K562 (cell line): Measurements from ENCODE around the gene AGPAT4. TPM values are rescaled to one million over a fixed set of nuclear protein-coding genes. Genes with fewer than 3 reads are reported as not detected.
A peak's percentile ranks its signal among the peaks of the same experiment; 100 is the strongest.
"Not testable (repeated sequence)": the region's sequence is repeated elsewhere in the genome, so short reads cannot be mapped to it uniquely, and the experiment has no call there.

Experiments used
- ATAC-seq: fragments of 200-7000 bp; cut with Tn5 transposase; 3 replicates; pipeline ENCODE4 v1.9.1; 2020; ENCODE audit warnings: moderate library complexity
- BruUV-seq: library from RNA; stranded (reverse); fragments of 400-500 nt; replicated peaks from 2 replicates; lab custom pipeline; 2021; lab: Mats Ljungman, UMichigan
- CTCF ChIA-PET: fragments of 300-600 bp; formaldehyde crosslinking; extraction: SDS; loops from one replicate; lab custom pipeline; 2021; ENCODE audit warnings: low intra/inter-chr PET ratio; lab: Yijun Ruan, JAX
- POLR2A ChIA-PET: fragments of 300-600, 350-650 bp; sonication (Branson Sonifier 250); formaldehyde crosslinking; extraction: SDS; loops from one replicate; lab custom pipeline; 2021; ENCODE audit warnings: antibody characterized with exemption, inconsistent platforms; lab: Yijun Ruan, JAX
- DNase-seq, 4 experiments: peaks; one replicate each; pipeline versions ENCODE4 v3.0.0 to v3.0.0-alpha.2; 2011 to 2018; ENCODE audit warnings: low spot score in 3 of 4, mixed read lengths in 3 of 4; ENCODE audit errors: extremely low read depth in 1 of 4
- FAIRE-seq: peaks from 2 replicates; lab custom pipeline; 2011; peaks lifted over from hg19 to GRCh38; lab: Jason Lieb, UNC
- H2AFZ ChIP-seq: 2 replicates; pipeline ENCODE4 v1.6.0; 2011; ENCODE audit warnings: low read depth, low read length, control low read depth, inconsistent platforms
- H3K27ac ChIP-seq: fragments of 200-600 bp; 3 replicates; pipeline ENCODE4 v1.8.0; 2011; ENCODE audit warnings: low read depth, mild to moderate bottlenecking, control low read depth, inconsistent platforms, low read length, moderate library complexity, mixed read lengths; ENCODE audit errors: extremely low read depth
- H3K27me3 ChIP-seq, 2 experiments: fragments of 300-600 bp in 1 of 2; 2 replicates in 1 of 2; 3 replicates in 1 of 2; pipeline versions ENCODE4 v1.6.0 to v1.8.0; 2011; ENCODE audit warnings: inconsistent platforms in 2 of 2, low read length in 2 of 2, mild to moderate bottlenecking in 1 of 2, mixed read lengths in 1 of 2, moderate library complexity in 1 of 2; ENCODE audit not compliant: control insufficient read depth in 2 of 2, insufficient read depth in 2 of 2
- H3K36me3 ChIP-seq: fragments of 300-600 bp; 3 replicates; pipeline ENCODE4 v1.8.0; 2011; ENCODE audit warnings: mild to moderate bottlenecking, low read length, inconsistent platforms; ENCODE audit not compliant: control insufficient read depth, insufficient read depth
- H3K4me1 ChIP-seq, 2 experiments: fragments of 200-600 bp in 1 of 2; replicated peaks in 1 of 2; 2 replicates in 1 of 2; 3 replicates in 1 of 2; pipeline versions ENCODE4 v1.5.1 to v1.8.0; 2011; ENCODE audit warnings: inconsistent platforms in 2 of 2, low read length in 2 of 2, mild to moderate bottlenecking in 1 of 2, mixed read lengths in 1 of 2, moderate library complexity in 1 of 2; ENCODE audit not compliant: control insufficient read depth in 2 of 2, insufficient read depth in 2 of 2
- H3K4me2 ChIP-seq: 2 replicates; pipeline ENCODE4 v1.6.1; 2011; ENCODE audit warnings: low read length, control low read depth, inconsistent platforms, mixed read lengths; ENCODE audit not compliant: insufficient read depth
- H3K4me3 ChIP-seq: fragments of 200-600 bp; sonication (generic), shearing (Covaris generic); 2 replicates; pipeline ENCODE4 v1.5.1; 2016; ENCODE audit warnings: control low read depth, inconsistent platforms
- H3K79me2 ChIP-seq: fragments of 200-600 bp; 3 replicates; pipeline ENCODE4 v1.8.0; 2011; ENCODE audit warnings: low read length, inconsistent platforms; ENCODE audit not compliant: control insufficient read depth, insufficient read depth
- H3K9ac ChIP-seq, 2 experiments: 2 replicates each; pipeline versions ENCODE4 v1.6.0 to v1.6.1; 2011; ENCODE audit warnings: low read depth in 2 of 2, low read length in 2 of 2, control low read depth in 1 of 2, inconsistent platforms in 1 of 2, mild to moderate bottlenecking in 1 of 2, mixed read lengths in 1 of 2; ENCODE audit not compliant: insufficient read depth in 1 of 2
- H3K9me1 ChIP-seq: one replicate; pipeline ENCODE4 v1.6.0; 2011; ENCODE audit warnings: inconsistent platforms, mild to moderate bottlenecking, low read length, moderate library complexity; ENCODE audit not compliant: control insufficient read depth, insufficient read depth
- H3K9me3 ChIP-seq: replicated peaks from 2 replicates; pipeline ENCODE4 v1.5.1; 2011; ENCODE audit warnings: low read depth, low read length, inconsistent platforms; ENCODE audit not compliant: control insufficient read depth, insufficient read depth
- H4K20me1 ChIP-seq: replicated peaks from 2 replicates; pipeline ENCODE4 v1.6.1; 2011; ENCODE audit warnings: low read length, inconsistent platforms, mixed read lengths; ENCODE audit not compliant: control insufficient read depth, insufficient read depth
- EHMT2 ChIP-seq: fragments of 450-650 bp; IDR thresholded peaks from 2 replicates; pipeline ENCODE4 v1.6.1; 2018; ENCODE audit warnings: antibody characterized with exemption
- FOXM1 ChIP-seq, 2 experiments: fragments of 450-650 bp in 1 of 2; sonication (generic) in 1 of 2; formaldehyde crosslinking in 1 of 2; IDR thresholded peaks; 2 replicates each; pipeline versions ENCODE4 v1.6.1 to v1.9.0; 2017 to 2022; ENCODE audit warnings: low read depth in 2 of 2, mild to moderate bottlenecking in 2 of 2, missing genetic modification reagents in 1 of 2, moderate library complexity in 1 of 2
- HLTF ChIP-seq: fragments of 450-650 bp; IDR thresholded peaks from 2 replicates; pipeline ENCODE4 v1.6.1; 2016
- MYBL2 ChIP-seq, 2 experiments: fragments of 450-650 bp in 1 of 2; sonication (generic) in 1 of 2; formaldehyde crosslinking in 1 of 2; IDR thresholded peaks; 2 replicates each; pipeline versions ENCODE4 v1.6.1 to v1.8.1; 2017 to 2022; ENCODE audit warnings: borderline replicate concordance in 1 of 2, inconsistent platforms in 1 of 2, low read depth in 1 of 2, mild to moderate bottlenecking in 1 of 2, missing genetic modification reagents in 1 of 2, moderate library complexity in 1 of 2
- ZFX ChIP-seq: sonication (generic); formaldehyde crosslinking; IDR thresholded peaks from 2 replicates; pipeline ENCODE4 v1.8.0; 2022; ENCODE audit warnings: mild to moderate bottlenecking, missing genetic modification reagents, moderate library complexity
- WGBS: fragments of 100-300 bp; shearing (Covaris generic); methylation state at CpG from one replicate; pipeline ENCODE4 v1.1.6; 2016; ENCODE audit warnings: low coverage, mixed read lengths; ENCODE audit not compliant: insufficient coverage; ENCODE audit errors: missing lambda C conversion rate; 5-methylcytosine and 5-hydroxymethylcytosine counted together
- in situ Hi-C: fragments of 300-500 bp; cut with MboI; formaldehyde crosslinking; loops from 4 replicates; pipeline ENCODE4 v1.15.0; 2018; ENCODE audit warnings: inconsistent platforms, mixed read lengths
- intact Hi-C: fragments of 100-400 bp; cut with micrococcal nuclease; formaldehyde crosslinking; loops from 2 replicates; pipeline ENCODE4 v1.14.2; 2022
- polyA plus RNA-seq, 8 experiments: library from polyadenylated mRNA; depleted of rRNA in 4 of 8; stranded (reverse) in 5 of 8; unstranded in 3 of 8; fragments of >200 nt; fragmentation: Nextera tagmentation in 2 of 8; fragmentation: Illumina TruSeq in 1 of 8; extraction: Ambion mirVana in 2 of 8; extraction: Trizol in 1 of 8; gene quantifications; 2 replicates each; pipeline versions ENCODE4 v1.2.1 to v1.2.3, GENCODE V29; 2011 to 2014; ENCODE audit warnings: inconsistent platforms in 1 of 8, missing spikeins in 1 of 8
- total RNA-seq, 7 experiments: library from RNA; depleted of rRNA in 6 of 7; stranded (reverse); fragments of >200 nt in 6 of 7; fragmentation: Illumina TruSeq in 2 of 7; extraction: Trizol in 2 of 7; gene quantifications; 2 replicates each; pipeline versions ENCODE4 v1.2.1 to v1.2.3, GENCODE V29; 2011 to 2021; ENCODE audit warnings: low replicate concordance in 1 of 7
- TF ChIP-seq, protein P1 (sequence below): fragments of 250-450 bp; sonication (Bioruptor Pico); IDR thresholded peaks from 2 replicates; pipeline ENCODE4 v1.8.0; 2022; ENCODE audit warnings: inconsistent platforms, mild to moderate bottlenecking, moderate library complexity, borderline replicate concordance
- TF ChIP-seq, protein P2 (sequence below): fragments of 450-650 bp; formaldehyde crosslinking; IDR thresholded peaks from 2 replicates; pipeline ENCODE4 v1.4.0; 2022; ENCODE audit warnings: missing genetic modification characterization
- TF ChIP-seq, protein P3 (sequence below): fragments of 450-650 bp; IDR thresholded peaks from 2 replicates; pipeline ENCODE4 v1.6.1; 2016

Gene AGPAT4
- total and polyA plus RNA-seq, 9 of the 15 experiments (the other 6 are each of a cell fraction or from before 2014, with no cell fraction given): 2.2 to 15.0 (median 5.7) TPM

DNA sequence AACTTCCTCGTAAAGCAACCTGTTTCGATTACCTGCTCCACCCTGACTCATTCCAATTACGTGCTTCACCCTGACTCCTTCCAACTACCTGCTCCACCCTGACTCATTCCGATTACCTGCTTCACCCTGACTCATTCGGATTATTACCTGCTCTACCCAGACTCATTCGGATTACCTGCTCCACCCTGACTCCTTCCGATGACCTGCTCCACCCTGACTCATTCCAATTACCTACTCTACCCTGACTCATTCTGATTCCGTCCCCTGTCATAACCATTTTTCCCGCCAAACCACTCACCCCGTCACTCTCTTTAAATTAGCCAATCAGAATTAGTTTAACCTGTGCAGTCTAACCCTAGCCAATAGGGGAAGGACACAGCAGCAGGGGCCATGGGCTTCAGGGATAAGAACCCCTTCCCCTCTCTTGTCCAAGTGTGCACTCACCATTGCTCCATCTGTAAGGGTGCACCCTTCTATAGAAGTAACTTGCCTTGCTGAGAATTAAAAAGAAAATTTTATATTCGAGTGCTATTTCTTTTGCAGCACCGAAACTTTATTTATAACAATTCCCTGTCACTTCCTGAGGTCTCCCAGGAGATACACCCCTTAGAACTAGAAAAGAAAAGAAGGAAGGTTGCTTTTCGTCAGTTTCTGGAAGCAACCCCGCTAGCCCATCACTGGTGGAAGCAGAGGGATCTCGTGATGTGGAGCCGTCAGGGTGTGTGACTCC is 48.7 kb downstream of the AGPAT4 start:
- ATAC-seq; H4K20me1 ChIP-seq; H3K79me2 ChIP-seq; CTCF ChIA-PET; FAIRE-seq; in situ Hi-C loops; H3K27me3 ChIP-seq; H3K36me3 ChIP-seq; BruUV-seq; H3K4me3 ChIP-seq; DNase-seq; H3K9me1 ChIP-seq; TF ChIP-seq MYBL2 (CRISPR knock-in tag; IDR thresholded peaks at IDR 0.05; ENCODE audit: borderline replicate concordance); FOXM1 (CRISPR knock-in tag; IDR thresholded peaks at IDR 0.05; ENCODE audit: low read depth): not testable (repeated sequence)
- Histone ChIP-seq H3K9me3 (peaks cover 14% of the 10 kb centered on the region), H3K4me2 (peak overlapping the region; percentile 83), H3K9ac (peak overlapping the region; percentile 62 to 83; a peak in 3 of 4 replicates), H2AFZ (peak overlapping the region; percentile 92), H3K4me1 (peaks cover 24 to 50% of the 10 kb centered on the region in 2 experiments), H3K27ac (peak overlapping the region; percentile 89)
- WGBS: 83% methylated on average over 16 of the region's 16 CpGs
- POLR2A ChIA-PET: interaction anchor here (1.0 to 4.4 kb wide), 5 partner anchors 11 to 36 kb away, joined by 3 to 45 read pairs (median 6); no protein-coding TSS in a partner anchor
- intact Hi-C loops: loop anchor here (5.0 kb wide), 1 partner anchor 233 kb away; the partner anchor contains the start of gene MAP3K4
- TF ChIP-seq, protein P1, sequence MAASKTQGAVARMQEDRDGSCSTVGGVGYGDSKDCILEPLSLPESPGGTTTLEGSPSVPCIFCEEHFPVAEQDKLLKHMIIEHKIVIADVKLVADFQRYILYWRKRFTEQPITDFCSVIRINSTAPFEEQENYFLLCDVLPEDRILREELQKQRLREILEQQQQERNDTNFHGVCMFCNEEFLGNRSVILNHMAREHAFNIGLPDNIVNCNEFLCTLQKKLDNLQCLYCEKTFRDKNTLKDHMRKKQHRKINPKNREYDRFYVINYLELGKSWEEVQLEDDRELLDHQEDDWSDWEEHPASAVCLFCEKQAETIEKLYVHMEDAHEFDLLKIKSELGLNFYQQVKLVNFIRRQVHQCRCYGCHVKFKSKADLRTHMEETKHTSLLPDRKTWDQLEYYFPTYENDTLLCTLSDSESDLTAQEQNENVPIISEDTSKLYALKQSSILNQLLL (CRISPR knock-in tag): 0 out of 2 replicates have a peak, but pooled peaks have one; percentile 14
- peak; percentile 36; the same call in 1 of the 2 replicates for TF ChIP-seq EHMT2
- TF ChIP-seq, protein P2, sequence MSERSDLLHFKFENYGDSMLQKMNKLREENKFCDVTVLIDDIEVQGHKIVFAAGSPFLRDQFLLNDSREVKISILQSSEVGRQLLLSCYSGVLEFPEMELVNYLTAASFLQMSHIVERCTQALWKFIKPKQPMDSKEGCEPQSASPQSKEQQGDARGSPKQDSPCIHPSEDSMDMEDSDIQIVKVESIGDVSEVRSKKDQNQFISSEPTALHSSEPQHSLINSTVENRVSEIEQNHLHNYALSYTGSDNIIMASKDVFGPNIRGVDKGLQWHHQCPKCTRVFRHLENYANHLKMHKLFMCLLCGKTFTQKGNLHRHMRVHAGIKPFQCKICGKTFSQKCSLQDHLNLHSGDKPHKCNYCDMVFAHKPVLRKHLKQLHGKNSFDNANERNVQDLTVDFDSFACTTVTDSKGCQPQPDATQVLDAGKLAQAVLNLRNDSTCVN: 0 out of 2 replicates have a peak, but pooled peaks have one; percentile 14
- peak; percentile 90 for TF ChIP-seq MYBL2 (IDR thresholded peaks at IDR 0.05; ENCODE audit: low read depth)
- TF ChIP-seq, protein P3, sequence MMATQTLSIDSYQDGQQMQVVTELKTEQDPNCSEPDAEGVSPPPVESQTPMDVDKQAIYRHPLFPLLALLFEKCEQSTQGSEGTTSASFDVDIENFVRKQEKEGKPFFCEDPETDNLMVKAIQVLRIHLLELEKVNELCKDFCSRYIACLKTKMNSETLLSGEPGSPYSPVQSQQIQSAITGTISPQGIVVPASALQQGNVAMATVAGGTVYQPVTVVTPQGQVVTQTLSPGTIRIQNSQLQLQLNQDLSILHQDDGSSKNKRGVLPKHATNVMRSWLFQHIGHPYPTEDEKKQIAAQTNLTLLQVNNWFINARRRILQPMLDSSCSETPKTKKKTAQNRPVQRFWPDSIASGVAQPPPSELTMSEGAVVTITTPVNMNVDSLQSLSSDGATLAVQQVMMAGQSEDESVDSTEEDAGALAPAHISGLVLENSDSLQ: 0 out of 2 replicates have a peak, but pooled peaks have one; percentile 32
- peak; percentile 18; the same call in 1 of the 2 replicates for TF ChIP-seq ZFX (CRISPR knock-in tag)
- peak; percentile 34; the same call in 1 of the 2 replicates for TF ChIP-seq FOXM1 (IDR thresholded peaks at IDR 0.05; ENCODE audit: low read depth)
- 0 out of 2 replicates have a peak, but pooled peaks have one; percentile 53 for TF ChIP-seq HLTF
